Measurements from ENCODE around the gene ARHGEF18. TPM values are rescaled to one million over a fixed set of nuclear protein-coding genes. Genes with fewer than 3 reads are reported as not detected.

ARHGEF18 gene
- total RNA-seq, 4 donors from 2014 or later = 24.2 to 43.5 (median 31.2) TPM

DNA sequence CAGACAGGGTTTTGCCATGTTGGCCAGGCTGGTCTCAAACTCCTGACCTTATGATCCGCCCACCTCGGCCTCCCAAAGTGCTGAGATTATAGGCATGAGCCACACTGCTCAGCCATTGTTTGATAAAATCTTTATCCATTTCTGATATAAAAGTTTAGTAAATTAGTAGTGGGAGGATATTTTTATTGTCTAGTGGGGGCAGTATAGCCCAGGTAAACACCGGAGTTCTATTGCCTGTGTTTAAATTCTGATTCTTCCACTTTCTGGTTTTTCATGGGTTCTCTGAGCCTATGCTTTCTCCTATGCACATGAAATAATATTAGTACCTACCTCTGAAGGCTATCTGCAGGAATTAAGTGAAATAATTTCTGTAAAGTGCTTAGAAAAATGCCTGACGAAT is 20.1 kb upstream of the ARHGEF18 start:
- Histone ChIP-seq H3K27ac (no peak overlapping the region), H3K4me1 (no peaks in the 10 kb centered on the region), H3K9me3 (no peaks in the 10 kb centered on the region), H3K4me3 (no peak overlapping the region), H3K36me3 (no peaks in the 10 kb centered on the region), H3K27me3 (no peaks in the 10 kb centered on the region)
- WGBS = 94% methylated on average over 4 of the region's 4 CpGs
- TF ChIP-seq EP300 (IDR thresholded peaks at IDR 0.05) = no peak
- DNase-seq (ENCODE audit: low spot score in 2 of 2) = peak in 1 of 2 donors; percentile 2

GRCh38 chr19:7331446-7331845 is 17.3 kb upstream of the ARHGEF18 start:
- no peak for DNase-seq (ENCODE audit: low spot score in 2 of 2)
- Histone ChIP-seq H3K27me3 (no peaks in the 10 kb centered on the region), H3K4me1 (no peaks in the 10 kb centered on the region), H3K9me3 (no peaks in the 10 kb centered on the region), H3K27ac (no peak overlapping the region), H3K4me3 (no peak overlapping the region), H3K36me3 (no peaks in the 10 kb centered on the region)
- TF ChIP-seq POLR2AphosphoS5 (IDR thresholded peaks at IDR 0.05) = no peak
- TF ChIP-seq POLR2A (IDR thresholded peaks at IDR 0.05) = no peak
- TF ChIP-seq EP300 (IDR thresholded peaks at IDR 0.05) = no peak
- TF ChIP-seq CTCF (IDR thresholded peaks at IDR 0.05) = no peak
- 83% methylated on average over 4 of the region's 4 CpGs for WGBS

GRCh38 chr19:7333198-7334118 is 15.3 kb upstream of the ARHGEF18 start:
- H3K9me3 ChIP-seq = no peaks in the 10 kb centered on the region
- DNase-seq (ENCODE audit: low spot score in 2 of 2) = peak in 1 of 2 donors; percentile 54
- no peaks in the 10 kb centered on the region for H3K36me3 ChIP-seq
- H3K27me3 ChIP-seq = no peaks in the 10 kb centered on the region
- H3K4me1 ChIP-seq = peaks cover 10% of the 10 kb centered on the region
- no peak overlapping the region for H3K4me3 ChIP-seq
- no peak for TF ChIP-seq POLR2A (IDR thresholded peaks at IDR 0.05)
- TF ChIP-seq EP300 (IDR thresholded peaks at IDR 0.05) = no peak
- no peak for TF ChIP-seq CTCF (IDR thresholded peaks at IDR 0.05)
- TF ChIP-seq POLR2AphosphoS5 (IDR thresholded peaks at IDR 0.05) = no peak
- H3K27ac ChIP-seq = no peak overlapping the region
- 44% methylated on average over 17 of the region's 17 CpGs for WGBS

DNA sequence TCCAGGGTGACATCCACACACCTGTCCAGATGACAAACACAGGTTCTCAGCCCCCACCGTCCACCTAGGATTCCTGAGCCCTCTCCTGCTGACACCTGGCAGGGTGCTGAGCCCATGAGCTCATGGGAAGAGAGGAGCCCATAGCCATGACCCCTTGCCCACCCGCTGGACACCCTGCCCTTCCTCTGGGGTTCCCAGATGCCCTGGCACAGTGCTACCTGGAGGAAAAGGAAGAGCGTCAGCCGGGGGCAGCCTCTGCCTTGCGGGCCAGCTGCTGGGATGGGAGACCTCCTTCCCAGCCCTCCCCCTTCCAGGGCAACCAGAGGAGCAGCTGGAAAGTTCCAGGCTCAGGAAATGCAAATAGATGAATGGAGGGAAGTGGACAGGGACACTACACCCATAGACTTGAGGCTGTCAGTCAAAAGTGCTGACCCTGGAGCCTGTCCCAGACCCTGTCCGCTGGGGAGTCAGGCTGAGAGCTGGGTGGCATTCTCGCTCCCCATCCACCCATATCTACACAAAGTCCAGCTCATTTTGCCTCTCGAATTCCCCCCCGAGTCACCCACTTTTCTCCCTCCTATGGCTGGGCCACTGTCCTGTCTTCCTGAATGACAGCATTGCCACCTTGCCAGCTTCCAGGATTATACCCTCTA is 12.3 kb upstream of the ARHGEF18 start:
- TF ChIP-seq POLR2AphosphoS5 (IDR thresholded peaks at IDR 0.05) = no peak
- TF ChIP-seq CTCF (IDR thresholded peaks at IDR 0.05) = no peak
- no peak for TF ChIP-seq EP300 (IDR thresholded peaks at IDR 0.05)
- Histone ChIP-seq H3K36me3 (no peaks in the 10 kb centered on the region), H3K27me3 (no peaks in the 10 kb centered on the region), H3K4me1 (peaks cover 12% of the 10 kb centered on the region), H3K27ac (no peak overlapping the region), H3K4me3 (no peak overlapping the region), H3K9me3 (no peaks in the 10 kb centered on the region)
- WGBS = 74% methylated on average over 9 of the region's 9 CpGs
- peak in 1 of 2 donors; percentile 51 for DNase-seq (ENCODE audit: low spot score in 2 of 2)

- WGBS = 69% methylated on average over 10 of the region's 12 CpGs
- H3K27me3 ChIP-seq = no peaks in the 10 kb centered on the region
- H3K9me3 ChIP-seq = no peaks in the 10 kb centered on the region
- TF ChIP-seq EP300 (IDR thresholded peaks at IDR 0.05) = no peak
- no peak overlapping the region for H3K4me3 ChIP-seq
- H3K27ac ChIP-seq = peak overlapping the region; percentile 16
- H3K36me3 ChIP-seq = no peaks in the 10 kb centered on the region
- H3K4me1 ChIP-seq = peaks cover 12% of the 10 kb centered on the region
- DNase-seq (ENCODE audit: low spot score in 2 of 2) = peak in 1 of 2 donors; percentile 59
Observed at GRCh38 chr19:7337380-7338194, 11.2 kb upstream of the ARHGEF18 start.
